ENCODE data around the gene HIGD1A. TPM values are rescaled to one million over a fixed set of nuclear protein-coding genes. Genes with fewer than 3 reads are reported as not detected.
A peak's percentile ranks its signal among the peaks of the same experiment; 100 is the strongest.

HIGD1A gene
- polyA plus RNA-seq, result 100 to 1,000 TPM in 2 of 3 donors, 10 to 100 TPM in 1; 44.3 to 246 (median 131) TPM

GRCh38 chr3:42804106-42804830 is at the start of gene HIGD1A:
HIGD1A (minus strand) TSS chr3:42804490; CDS start chr3:42794253, 10,237 bp downstream.
- peak within 1 kb of the TSS; percentile 88 for H3K27ac ChIP-seq (ENCODE audit: low read depth, low read length)
- 0 to 1% (median 1%) methylated on average over 60 to 63 of the region's 63 CpGs for WGBS, 3 donors

DNA sequence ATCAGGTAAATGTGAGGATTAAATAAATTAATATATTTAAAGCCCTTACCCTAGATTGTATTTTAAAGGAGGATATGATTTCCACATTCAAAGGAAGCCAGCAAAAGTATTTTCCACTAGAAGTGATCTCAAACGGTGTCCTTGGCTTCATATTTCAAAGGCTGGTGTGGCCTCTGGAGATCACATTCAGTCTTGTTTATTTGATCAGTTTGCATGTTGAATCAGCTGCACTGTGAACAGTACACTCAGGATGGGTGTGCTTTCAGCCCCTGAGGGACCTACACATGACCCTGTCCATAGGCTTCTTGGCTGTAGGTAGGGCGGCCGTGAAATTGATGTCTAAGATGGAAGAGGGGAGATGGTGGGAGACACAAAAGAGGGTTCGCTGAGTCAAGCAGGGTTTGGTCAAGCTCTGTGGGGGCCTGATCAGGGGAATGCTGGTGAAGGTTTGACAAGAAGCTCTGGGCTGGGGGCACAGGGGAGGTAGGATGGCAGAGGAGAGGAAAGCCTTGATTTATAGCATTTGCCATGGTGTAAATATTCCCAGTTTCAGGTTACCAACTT is 49.5 kb upstream of the HIGD1A start:
- 62 to 87% (median 82%) methylated on average over 4 of the region's 4 CpGs for WGBS, 3 donors
- no peak overlapping the region for H3K27ac ChIP-seq (ENCODE audit: low read depth, low read length)

- no peak overlapping the region for H3K27ac ChIP-seq (ENCODE audit: low read depth, low read length)
- 72 to 85% (median 81%) methylated on average over 1 of the region's 1 CpG for WGBS, 3 donors
Measured at GRCh38 chr3:42853056-42853455, 48.8 kb upstream of the HIGD1A start.

DNA sequence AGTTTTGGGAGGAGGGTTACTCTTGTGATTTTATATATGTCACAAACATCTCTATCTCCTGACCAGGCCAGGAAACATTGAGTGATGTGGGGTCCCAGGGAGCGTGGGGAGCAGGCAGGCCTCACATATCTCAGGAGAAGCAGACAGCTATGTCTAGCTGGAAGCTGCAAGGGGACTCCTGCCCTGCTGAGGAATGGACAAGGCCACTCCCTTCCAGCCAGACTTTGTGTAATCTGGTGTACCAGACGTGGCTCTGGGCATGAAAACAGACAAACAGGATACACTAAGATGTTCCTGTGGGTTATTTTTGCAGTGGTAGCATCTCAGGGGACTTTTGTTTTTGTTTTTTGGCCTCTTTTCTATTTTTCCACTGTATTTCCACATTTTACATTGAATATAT is 48.2 kb upstream of the HIGD1A start:
- H3K27ac ChIP-seq (ENCODE audit: low read depth, low read length), result no peak overlapping the region
- 19 to 43% (median 29%) methylated on average over 2 of the region's 2 CpGs for WGBS, 3 donors

DNA sequence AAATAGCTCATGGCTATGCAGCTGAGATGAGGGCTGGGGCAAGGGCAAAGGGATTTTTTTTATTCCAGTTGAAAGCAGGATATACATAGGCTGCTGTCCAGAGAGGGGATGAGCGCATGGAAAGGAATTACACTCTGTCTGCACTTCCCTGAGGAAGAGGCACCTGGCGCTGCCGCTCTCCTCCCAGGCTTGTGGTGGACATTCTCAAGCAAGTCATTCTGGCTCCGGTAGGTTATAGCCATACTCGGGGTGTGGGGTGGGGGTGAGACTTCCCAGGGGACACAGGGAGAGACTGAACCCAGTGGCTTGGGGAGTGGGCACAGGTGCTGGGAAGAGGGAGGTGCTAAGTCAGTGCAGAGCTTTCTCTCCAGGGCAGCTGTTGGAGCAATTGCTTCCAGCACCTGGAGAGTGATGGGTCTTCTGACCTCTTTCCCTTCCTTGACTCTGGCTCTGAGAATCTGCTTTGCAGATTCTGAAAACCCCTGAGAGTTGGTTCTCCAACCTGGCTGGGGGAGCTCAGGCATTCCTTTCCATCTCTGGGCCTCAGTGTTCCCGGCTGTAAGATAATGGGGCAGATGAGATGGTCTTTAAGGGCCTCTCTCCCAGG is 47.0 kb upstream of the HIGD1A start:
- 87 to 95% (median 93%) methylated on average over 6 of the region's 6 CpGs for WGBS, 3 donors
- no peak overlapping the region for H3K27ac ChIP-seq (ENCODE audit: low read depth, low read length)

- no peak overlapping the region for H3K27ac ChIP-seq (ENCODE audit: low read depth, low read length)
- 93 to 95% (median 95%) methylated on average over 3 of the region's 3 CpGs for WGBS, 3 donors
Measured at GRCh38 chr3:42850263-42850662, 46.0 kb upstream of the HIGD1A start.

GRCh38 chr3:42849017-42849416 is 44.7 kb upstream of the HIGD1A start:
- 96 to 99% (median 99%) methylated on average over 7 of the region's 7 CpGs for WGBS, 3 donors
- H3K27ac ChIP-seq (ENCODE audit: low read depth, low read length), result no peak overlapping the region

- 40 to 77% (median 42%) methylated on average over 4 of the region's 4 CpGs for WGBS, 3 donors
- no peak overlapping the region for H3K27ac ChIP-seq (ENCODE audit: low read depth, low read length)
Measured at GRCh38 chr3:42847731-42848130, 43.4 kb upstream of the HIGD1A start.

DNA sequence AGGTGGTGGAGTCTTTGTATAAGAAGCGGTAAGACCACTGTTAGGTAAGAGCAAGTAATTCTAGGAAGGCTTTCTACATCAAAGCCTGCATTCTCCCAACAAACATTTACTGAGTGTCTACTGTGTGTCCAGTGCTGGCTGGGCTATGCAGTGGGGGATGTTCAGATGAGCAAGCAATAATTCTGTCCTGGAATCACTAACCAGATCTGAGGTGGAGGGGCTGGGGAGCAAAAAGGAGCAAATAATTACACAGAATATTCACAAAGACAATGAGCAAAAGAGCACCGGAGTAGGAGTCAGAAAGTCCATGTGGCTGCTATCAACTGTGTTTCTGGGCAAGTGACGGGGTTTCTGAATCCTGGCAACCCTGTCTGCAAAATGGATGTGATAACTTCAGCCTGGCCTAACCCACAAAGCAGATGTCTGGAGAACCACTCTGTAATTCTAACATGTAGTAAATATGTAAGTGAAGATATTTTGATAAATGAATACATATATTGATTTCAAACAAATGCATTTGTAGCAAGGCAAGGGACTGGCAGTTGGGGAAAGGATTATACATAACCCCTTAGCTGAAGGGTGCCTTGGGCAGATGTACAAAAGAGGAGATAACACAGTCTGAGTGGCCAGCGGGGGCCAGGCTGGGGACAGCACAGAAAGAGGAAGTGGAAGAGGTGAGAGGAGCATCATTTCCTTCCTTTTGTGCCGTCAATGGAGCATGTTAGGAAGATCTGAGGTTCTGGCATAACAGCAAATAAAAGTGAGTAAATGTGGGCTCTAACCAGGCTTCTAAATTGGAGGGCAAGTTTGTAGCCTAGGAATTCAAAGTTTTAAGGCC is 42.6 kb upstream of the HIGD1A start:
- H3K27ac ChIP-seq (ENCODE audit: low read depth, low read length), result no peak overlapping the region
- 33 to 66% (median 34%) methylated on average over 5 of the region's 5 CpGs for WGBS, 3 donors

DNA sequence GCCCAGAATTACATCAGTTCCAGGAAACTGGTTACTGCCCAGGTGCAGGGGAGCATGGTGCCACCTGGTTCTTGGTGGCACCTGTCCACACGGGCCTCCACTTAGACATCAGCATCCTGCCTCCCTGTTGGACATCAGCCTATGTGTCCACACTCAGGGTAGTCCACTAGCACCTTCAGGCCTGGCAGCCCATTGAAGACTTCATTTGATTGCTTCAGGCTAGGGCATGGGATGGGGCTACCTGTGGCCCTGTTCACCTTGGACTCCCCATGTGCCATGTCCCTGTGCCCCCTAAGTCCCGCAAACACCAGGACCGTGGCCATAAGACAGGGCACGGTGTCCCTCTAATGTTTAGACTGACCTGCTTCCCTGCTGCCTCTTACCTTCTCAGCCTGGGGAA is 40.5 kb upstream of the HIGD1A start:
- WGBS, 3 donors, result 82 to 89% (median 83%) methylated on average over 4 of the region's 4 CpGs
- no peak overlapping the region for H3K27ac ChIP-seq (ENCODE audit: low read depth, low read length)

DNA sequence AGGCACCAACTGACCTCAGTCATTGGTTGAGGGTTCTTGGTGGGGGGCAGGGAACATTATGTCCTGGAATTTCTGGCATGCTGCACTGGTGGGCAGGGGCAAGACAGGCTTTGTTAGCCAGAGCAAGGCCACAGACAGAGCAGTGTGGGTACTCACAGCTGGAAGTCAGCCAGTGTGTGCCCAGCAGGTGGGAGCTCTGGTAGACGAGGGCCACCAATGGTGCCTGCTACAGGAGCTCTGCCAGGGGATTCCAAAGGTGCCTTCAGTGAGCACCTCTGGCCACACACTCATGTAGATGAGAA is 40.1 kb upstream of the HIGD1A start:
- 74 to 90% (median 81%) methylated on average over 1 of the region's 1 CpG for WGBS, 3 donors
- H3K27ac ChIP-seq (ENCODE audit: low read depth, low read length), result no peak overlapping the region

DNA sequence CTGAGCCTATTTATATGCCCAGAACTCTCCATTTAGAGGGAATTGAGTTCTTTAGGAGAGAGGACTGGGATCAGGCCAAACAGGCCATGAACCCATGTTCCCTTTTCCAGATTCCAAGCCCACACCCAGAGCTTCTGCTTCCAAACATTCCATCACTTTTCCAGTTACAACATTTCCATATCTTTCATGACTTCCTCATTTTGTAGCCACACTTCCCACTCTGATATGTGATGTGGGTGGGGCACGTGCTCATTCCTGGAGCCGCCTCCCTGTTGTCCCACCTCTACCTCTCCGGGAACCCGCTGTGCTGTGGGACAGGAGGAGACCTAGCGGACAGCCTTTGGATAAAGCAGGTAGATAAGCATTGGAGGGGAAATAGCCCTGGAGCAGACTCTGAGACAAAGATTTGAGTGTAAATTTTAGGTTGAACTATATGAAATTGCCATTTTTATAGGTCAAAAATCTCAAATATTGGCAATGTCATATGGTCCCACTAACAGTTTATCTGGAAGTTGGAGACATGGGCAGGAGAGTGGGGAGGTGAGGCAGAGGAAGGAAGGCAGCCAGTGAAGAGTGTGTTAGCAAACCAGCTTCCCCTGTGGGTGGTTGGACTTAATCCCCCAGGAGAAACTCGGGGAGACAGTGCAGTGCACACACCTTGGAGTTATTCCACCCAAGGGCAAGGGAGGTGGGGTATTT is 39.6 kb upstream of the HIGD1A start:
- no peak overlapping the region for H3K27ac ChIP-seq (ENCODE audit: low read depth, low read length)

GRCh38 chr3:42841332-42841731 is 37.0 kb upstream of the HIGD1A start:
- 70 to 88% (median 84%) methylated on average over 1 of the region's 1 CpG for WGBS, 3 donors
- H3K27ac ChIP-seq (ENCODE audit: low read depth, low read length), result no peak overlapping the region

More for the DNA sequence above, 39.6 kb upstream of the HIGD1A start:
- 58 to 76% (median 63%) methylated on average over 6 of the region's 6 CpGs for WGBS, 3 donors

DNA sequence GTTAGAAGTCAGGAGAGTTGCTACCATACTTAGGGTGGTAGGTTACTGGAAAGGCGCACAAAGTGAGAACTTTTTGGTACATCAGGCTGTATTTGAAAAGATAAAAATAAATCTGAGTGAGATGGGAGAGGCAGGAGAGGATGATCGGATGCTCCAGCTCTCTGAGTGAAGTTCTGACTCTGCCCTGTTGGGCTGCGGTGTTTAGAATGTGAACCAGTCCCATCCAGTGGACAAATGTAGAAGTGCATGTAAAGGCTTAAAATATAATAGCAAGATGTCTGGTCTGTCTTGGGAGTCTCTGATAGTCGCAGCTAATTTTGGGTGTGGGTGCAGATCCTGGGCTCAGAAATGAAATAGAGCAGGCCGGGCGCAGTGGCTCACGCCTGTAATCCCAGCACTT is 35.3 kb upstream of the HIGD1A start:
- 31 to 35% (median 32%) methylated on average over 7 of the region's 7 CpGs for WGBS, 3 donors

DNA sequence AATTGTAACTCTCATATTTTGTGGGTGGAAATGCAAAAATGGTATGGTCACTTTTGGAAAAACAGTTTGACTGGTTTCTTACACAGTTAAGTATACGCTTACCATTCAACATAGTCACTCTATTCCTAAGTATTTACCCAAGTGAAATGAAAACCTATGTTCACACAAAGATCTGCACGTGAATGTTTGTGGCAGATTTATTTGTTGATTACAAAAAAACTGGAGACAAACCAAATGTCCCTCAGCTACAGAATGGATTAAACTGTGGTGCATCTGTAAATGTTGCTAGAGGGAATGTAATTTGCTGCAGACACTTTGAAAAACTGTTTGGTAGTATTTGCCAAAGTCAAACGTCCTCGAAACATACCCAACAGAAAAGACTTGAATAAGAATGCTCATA is 34.3 kb upstream of the HIGD1A start:
- WGBS, 3 donors, result 74 to 86% (median 75%) methylated on average over 4 of the region's 4 CpGs
- H3K27ac ChIP-seq (ENCODE audit: low read depth, low read length), result no peak overlapping the region

More for the DNA sequence above, 35.3 kb upstream of the HIGD1A start:
- H3K27ac ChIP-seq (ENCODE audit: low read depth, low read length), result no peak overlapping the region

DNA sequence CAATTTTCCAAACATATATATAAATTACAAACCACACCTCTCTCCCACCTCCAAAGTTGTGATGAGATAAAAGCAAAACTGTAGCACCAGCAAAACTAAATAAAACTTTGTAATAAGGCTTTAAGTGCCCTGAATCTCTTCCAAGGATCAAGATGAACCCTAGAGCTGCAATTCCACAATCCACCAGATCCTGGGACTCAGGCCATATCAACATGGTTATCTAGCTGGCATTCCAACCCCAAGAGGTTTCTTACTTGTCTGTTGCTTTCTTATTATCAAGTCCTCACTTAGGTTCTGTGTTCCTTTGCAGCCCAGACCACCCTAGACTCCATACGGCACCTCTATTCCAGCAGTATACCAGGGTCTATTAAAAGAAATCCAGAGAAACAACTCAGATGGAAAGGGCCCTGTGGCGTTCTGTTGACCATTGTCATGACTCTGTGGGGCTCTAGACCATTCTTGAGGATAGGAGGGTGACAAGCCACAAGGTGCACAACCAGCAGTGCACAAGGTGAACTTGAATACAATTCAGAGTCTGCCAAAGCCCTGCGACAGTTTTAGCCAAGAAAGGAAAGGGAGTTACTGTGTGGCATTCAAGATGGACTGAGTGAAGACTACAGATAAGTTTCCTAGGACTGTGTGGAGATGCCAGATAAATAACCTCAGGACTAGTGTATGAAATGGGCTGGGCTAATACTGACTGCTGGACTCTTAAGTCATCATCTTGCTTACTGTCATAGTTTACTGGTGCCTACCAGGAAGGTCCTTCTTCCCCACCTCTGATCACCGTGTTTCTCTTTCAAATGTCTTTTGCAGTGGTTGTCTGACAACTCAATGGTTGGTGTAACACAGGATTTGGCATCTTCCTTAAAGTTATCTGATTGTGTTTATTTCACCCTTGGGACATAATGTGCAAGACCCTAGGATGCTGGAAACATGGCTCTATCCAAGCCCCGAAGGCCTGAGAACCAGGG is 32.1 kb upstream of the HIGD1A start:
- H3K27ac ChIP-seq (ENCODE audit: low read depth, low read length), result no peak overlapping the region
- WGBS, 3 donors, result 85 to 91% (median 85%) methylated on average over 5 of the region's 5 CpGs

GRCh38 chr3:42831321-42831713 is 27.0 kb upstream of the HIGD1A start:
- WGBS, 3 donors, result 23 to 24% (median 24%) methylated on average over 3 of the region's 3 CpGs
- H3K27ac ChIP-seq (ENCODE audit: low read depth, low read length), result no peak overlapping the region

Measured in adipose tissue (tissue), 3 donors.